HEK293T (cell line): ENCODE results near the gene NUDT6.
"Not testable (repeated sequence)": the region's sequence is repeated elsewhere in the genome, so short reads cannot be mapped to it uniquely, and the experiment has no call there.

Experiments used
- CTCF ChIA-PET: fragments of 350-600 bp; formaldehyde crosslinking; extraction: SDS; loops from one replicate; lab custom pipeline; 2021; ENCODE audit warnings: antibody characterized with exemption, inconsistent platforms; lab: Yijun Ruan, JAX
- POLR2A ChIA-PET: fragments of 350-600 bp; formaldehyde crosslinking; extraction: SDS; loops from one replicate; lab custom pipeline; 2020; ENCODE audit warnings: antibody characterized with exemption, inconsistent platforms; lab: Yijun Ruan, JAX
- DNase-seq: peaks from one replicate; pipeline ENCODE4 v3.0.0; 2012; ENCODE audit warnings: mixed read lengths; ENCODE audit errors: extremely low spot score
- ARNT ChIP-seq: fragments of 450-650 bp; IDR thresholded peaks from 2 replicates; pipeline ENCODE4 v1.6.1; 2017; ENCODE audit warnings: mild to moderate bottlenecking
- BHLHE40 ChIP-seq: fragments of 450-650 bp; IDR thresholded peaks from 2 replicates; pipeline ENCODE4 v1.6.1; 2016; ENCODE audit warnings: mild to moderate bottlenecking, moderate library complexity, borderline replicate concordance
- CTBP1 ChIP-seq: fragments of 450-650 bp; IDR thresholded peaks from 2 replicates; pipeline ENCODE4 v1.6.1; 2016; ENCODE audit warnings: borderline replicate concordance
- ELF4 ChIP-seq: fragments of 450-650 bp; IDR thresholded peaks from 2 replicates; pipeline ENCODE4 v1.6.1; 2017; ENCODE audit warnings: antibody characterized with exemption
- FOXA1 ChIP-seq: fragments of 450-650 bp; IDR thresholded peaks from 2 replicates; pipeline ENCODE4 v1.6.1; 2016; ENCODE audit warnings: mild to moderate bottlenecking
- FOXK2 ChIP-seq: fragments of 450-650 bp; IDR thresholded peaks from 2 replicates; pipeline ENCODE4 v1.6.1; 2016; ENCODE audit warnings: mild to moderate bottlenecking
- FOXM1 ChIP-seq: fragments of 450-650 bp; IDR thresholded peaks from 2 replicates; pipeline ENCODE4 v1.6.1; 2017; ENCODE audit warnings: mild to moderate bottlenecking, borderline replicate concordance
- HDGF ChIP-seq: fragments of 450-650 bp; IDR thresholded peaks from 2 replicates; pipeline ENCODE4 v1.6.1; 2017; ENCODE audit warnings: antibody characterized with exemption, borderline replicate concordance
- L3MBTL2 ChIP-seq: fragments of 450-650 bp; conservative IDR thresholded peaks from 2 replicates; pipeline ENCODE4 v1.6.1; 2016; ENCODE audit warnings: mild to moderate bottlenecking
- LEF1 ChIP-seq: fragments of 450-650 bp; IDR thresholded peaks from 2 replicates; pipeline ENCODE4 v1.6.1; 2017; ENCODE audit warnings: mild to moderate bottlenecking, borderline replicate concordance
- NFRKB ChIP-seq: fragments of 450-650 bp; IDR thresholded peaks from 2 replicates; pipeline ENCODE4 v1.6.1; 2016; ENCODE audit warnings: mild to moderate bottlenecking, moderate library complexity
- SP1 ChIP-seq: fragments of 450-650 bp; IDR thresholded peaks from 2 replicates; pipeline ENCODE4 v1.6.1; 2017
- SUZ12 ChIP-seq: fragments of 450-650 bp; IDR thresholded peaks from 2 replicates; pipeline ENCODE4 v1.6.1; 2016; ENCODE audit warnings: mild to moderate bottlenecking
- TARDBP ChIP-seq: fragments of 450-650 bp; IDR thresholded peaks from 2 replicates; pipeline ENCODE4 v1.6.1; 2016
- ZNF384 ChIP-seq: fragments of 450-650 bp; IDR thresholded peaks from 2 replicates; pipeline ENCODE4 v1.6.1; 2016
- TF ChIP-seq, protein P1 (sequence below): fragments of 450-650 bp; IDR thresholded peaks from 2 replicates; pipeline ENCODE4 v1.6.1; 2016

The NUDT6 gene

DNA sequence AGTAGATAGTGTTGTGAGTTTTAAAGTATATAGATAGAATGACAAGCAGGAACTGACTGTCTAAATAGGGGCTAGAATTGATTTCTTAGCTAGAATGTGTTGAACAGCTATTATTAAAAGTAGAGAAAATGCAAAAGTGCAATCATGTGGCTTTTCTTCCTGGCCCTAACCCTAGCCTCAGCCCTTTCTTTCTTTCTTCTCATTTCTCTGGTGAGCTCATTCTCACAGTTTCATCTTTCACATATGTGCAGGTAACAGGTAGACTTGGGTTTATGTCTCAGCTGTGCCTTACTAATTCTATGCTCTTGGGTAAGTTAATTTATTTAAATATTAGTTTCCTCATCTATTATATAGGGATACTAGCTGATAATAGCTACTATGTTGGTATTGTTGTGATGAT is 70.8 kb downstream of the NUDT6 start:
- POLR2A ChIA-PET, result no interaction called here
- CTCF ChIA-PET, result no interaction called here
- no peak for TF ChIP-seq HDGF
- TF ChIP-seq ARNT, result no peak
- TF ChIP-seq SP1, result no peak
- no peak for TF ChIP-seq FOXA1
- TF ChIP-seq NFRKB, result no peak
- no peak for TF ChIP-seq CTBP1
- TF ChIP-seq SUZ12, result no peak
- TF ChIP-seq FOXK2, result no peak
- no peak for TF ChIP-seq BHLHE40
- DNase-seq, result no peak

DNA sequence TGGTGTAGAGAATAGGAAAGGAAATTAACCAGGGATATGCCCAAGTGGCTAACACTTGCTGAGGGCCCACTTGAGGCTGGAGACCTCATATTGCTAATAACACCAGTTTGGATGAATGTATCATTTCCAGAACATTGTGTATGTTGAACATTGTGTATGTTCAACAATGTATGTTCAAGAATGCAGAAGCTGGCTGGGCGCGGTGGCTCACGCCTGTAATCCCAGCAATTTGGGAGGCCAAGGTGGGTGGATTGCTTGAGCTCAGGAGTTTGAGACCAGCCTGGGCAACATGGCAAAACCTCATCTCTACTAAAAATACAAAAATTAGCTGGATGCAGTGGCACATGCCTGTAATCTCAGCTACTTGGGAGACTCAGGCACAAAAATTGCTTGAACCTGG is 72.6 kb downstream of the NUDT6 start:
- POLR2A ChIA-PET, DNase-seq, CTCF ChIA-PET: not testable (repeated sequence)

DNA sequence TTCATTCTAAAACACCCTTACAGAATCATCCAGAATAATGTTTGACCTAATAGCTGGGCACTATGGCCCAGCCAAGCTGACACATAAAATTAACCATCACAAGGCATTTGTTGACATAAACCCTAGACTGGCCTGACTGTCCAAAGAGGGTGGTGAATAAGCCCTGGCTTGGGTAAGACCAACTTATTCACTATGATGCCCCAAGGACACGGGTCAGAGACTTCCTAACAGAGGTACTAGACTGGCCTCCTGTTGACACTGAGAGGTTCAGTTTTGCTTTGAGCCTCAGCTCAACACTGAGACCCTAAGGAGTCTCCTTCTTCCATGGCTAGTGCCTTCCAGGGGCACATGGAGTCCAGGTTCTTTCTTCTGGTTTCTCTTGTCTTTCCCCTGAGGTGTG is 74.5 kb downstream of the NUDT6 start:
- TF ChIP-seq FOXA1, result no peak
- TF ChIP-seq, protein P1, sequence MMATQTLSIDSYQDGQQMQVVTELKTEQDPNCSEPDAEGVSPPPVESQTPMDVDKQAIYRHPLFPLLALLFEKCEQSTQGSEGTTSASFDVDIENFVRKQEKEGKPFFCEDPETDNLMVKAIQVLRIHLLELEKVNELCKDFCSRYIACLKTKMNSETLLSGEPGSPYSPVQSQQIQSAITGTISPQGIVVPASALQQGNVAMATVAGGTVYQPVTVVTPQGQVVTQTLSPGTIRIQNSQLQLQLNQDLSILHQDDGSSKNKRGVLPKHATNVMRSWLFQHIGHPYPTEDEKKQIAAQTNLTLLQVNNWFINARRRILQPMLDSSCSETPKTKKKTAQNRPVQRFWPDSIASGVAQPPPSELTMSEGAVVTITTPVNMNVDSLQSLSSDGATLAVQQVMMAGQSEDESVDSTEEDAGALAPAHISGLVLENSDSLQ, result no peak
- no peak for TF ChIP-seq SUZ12
- TF ChIP-seq ZNF384, result no peak
- TF ChIP-seq ARNT, result no peak
- no peak for TF ChIP-seq SP1
- no peak for TF ChIP-seq LEF1
- TF ChIP-seq FOXK2, result no peak
- TF ChIP-seq NFRKB, result no peak
- TF ChIP-seq HDGF, result no peak
- no peak for TF ChIP-seq L3MBTL2
- TF ChIP-seq CTBP1, result no peak
- no peak for TF ChIP-seq FOXM1
- no peak for TF ChIP-seq TARDBP
- no peak for TF ChIP-seq ELF4
- no peak for TF ChIP-seq BHLHE40
- ChIA-PET POLR2A (no interaction called here), CTCF (interaction anchor here (0.6 kb wide), 1 partner anchor 208 kb away, joined by 3 read pairs; no protein-coding TSS in a partner anchor)
- DNase-seq, result no peak

DNA sequence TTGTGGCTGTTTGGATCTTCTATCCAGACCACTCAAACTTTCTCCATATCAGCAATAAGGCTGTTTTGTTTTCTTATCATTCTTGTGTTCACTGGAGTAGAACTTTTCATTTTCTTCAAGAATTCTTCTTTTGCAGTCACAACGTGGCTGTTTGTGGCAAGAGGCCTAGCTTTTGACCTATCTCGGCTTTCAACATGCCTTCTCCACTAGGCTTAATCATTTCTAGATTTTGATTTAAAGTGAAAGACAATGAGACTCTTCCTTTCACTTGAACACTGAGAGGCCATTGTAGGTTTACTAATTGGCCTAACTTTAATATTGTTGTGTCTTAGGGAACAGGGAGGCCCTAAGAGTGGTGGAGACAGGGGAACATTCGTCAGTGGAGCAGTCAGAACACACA is 76.6 kb downstream of the NUDT6 start:
- CTCF ChIA-PET, result no interaction called here
- DNase-seq, result no peak
- no peak for TF ChIP-seq ZNF384
- TF ChIP-seq ELF4, result no peak
- TF ChIP-seq FOXK2, result no peak
- TF ChIP-seq, protein P1, result no peak
- TF ChIP-seq L3MBTL2, result no peak
- TF ChIP-seq LEF1, result no peak
- no peak for TF ChIP-seq SUZ12
- no peak for TF ChIP-seq FOXA1
- TF ChIP-seq CTBP1, result no peak
- TF ChIP-seq TARDBP, result no peak
- TF ChIP-seq NFRKB, result no peak
- no peak for TF ChIP-seq BHLHE40
- no peak for TF ChIP-seq FOXM1
- TF ChIP-seq HDGF, result no peak
- TF ChIP-seq ARNT, result no peak
- POLR2A ChIA-PET, result no interaction called here

DNA sequence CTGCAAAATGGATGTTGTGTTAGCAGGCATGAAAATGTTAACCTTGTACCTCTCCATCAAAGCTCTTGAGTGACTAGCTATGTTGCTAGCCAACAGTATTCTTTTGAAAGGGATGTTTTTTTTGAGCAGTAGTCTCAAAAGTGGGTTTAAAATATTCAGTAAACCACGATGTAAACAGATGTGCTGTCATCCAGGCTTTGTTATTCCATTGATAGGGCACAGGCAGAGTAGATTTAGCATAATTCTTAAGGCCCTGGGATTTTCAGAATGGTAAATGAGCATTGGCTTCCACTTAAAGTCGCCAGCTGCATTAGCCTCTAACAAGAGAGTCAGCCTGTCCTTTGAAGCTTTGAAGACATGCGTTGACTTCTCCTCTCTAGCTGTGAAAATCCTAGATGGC is 77.3 kb downstream of the NUDT6 start:
- CTCF ChIA-PET, result no interaction called here
- POLR2A ChIA-PET, result no interaction called here
- DNase-seq, result no peak
- TF ChIP-seq SUZ12 (no peak), FOXK2 (no peak), LEF1 (no peak)
- TF ChIP-seq, protein P1, result no peak

DNA sequence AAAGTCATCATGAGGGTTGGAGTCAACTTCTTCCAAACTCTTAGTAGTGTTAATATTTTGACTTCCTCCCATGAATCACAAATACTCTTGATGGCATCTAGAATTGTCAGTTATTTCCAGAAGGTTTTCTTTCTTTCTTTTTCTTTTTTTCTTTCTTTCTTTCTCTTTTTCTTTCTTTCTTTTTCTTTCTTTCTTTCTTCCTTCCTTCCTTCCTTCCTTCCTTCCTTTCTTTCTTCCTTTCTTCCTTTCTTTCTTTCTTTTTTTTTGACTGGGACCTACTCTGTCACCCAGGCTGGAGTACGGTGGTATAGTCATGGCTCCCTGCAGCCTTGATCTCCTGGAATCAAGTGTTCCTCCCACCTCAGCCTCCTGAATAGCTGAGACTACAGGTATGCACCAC is 78.0 kb downstream of the NUDT6 start:
- DNase-seq, CTCF ChIA-PET, POLR2A ChIA-PET: not testable (repeated sequence)

DNA sequence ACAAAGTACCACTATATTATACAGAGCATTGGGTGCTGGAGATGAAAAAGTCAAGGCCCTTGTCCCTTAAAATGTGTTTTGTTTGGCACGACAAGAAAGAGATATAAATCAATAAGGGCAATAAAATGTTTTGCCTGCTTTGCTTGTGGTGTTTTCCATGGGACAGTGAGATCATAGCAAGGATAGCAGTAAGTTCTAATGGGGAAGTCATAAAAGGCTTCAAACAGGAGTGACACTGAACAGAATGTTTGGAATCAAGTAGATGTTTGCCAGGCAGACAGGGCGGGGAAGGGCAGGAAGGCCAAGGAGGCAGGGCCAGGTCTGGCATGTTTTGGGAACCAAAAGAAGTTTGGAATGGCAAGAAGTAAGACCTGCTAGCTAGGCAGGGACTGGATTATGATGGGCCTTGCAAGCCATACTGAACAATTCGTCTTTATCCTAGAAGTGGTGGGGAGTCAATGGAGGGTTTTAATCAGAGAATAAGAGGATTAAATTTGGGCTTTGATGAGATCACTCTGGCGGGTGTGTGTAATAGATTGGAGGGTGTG is 79.3 kb downstream of the NUDT6 start:
- POLR2A ChIA-PET, result no interaction called here
- CTCF ChIA-PET, result no interaction called here
- DNase-seq, result peak; percentile 54
- no peak for TF ChIP-seq SP1
- TF ChIP-seq, protein P1, result peak; percentile 92
- no peak for TF ChIP-seq HDGF
- TF ChIP-seq LEF1, result no peak; the same call in 1 of the 2 replicates
- no peak for TF ChIP-seq FOXM1
- no peak for TF ChIP-seq FOXA1
- no peak for TF ChIP-seq ZNF384
- no peak for TF ChIP-seq NFRKB
- peak; percentile 57; the same call in 1 of the 2 replicates for TF ChIP-seq CTBP1
